GM21390 (cell line): Measurements from ENCODE around the gene NMRAL1.
A peak's percentile ranks its signal among the peaks of the same experiment; 100 is the strongest.

Source experiments
- ATAC-seq: cut with Tn5 transposase; IDR thresholded peaks from one replicate; pipeline ENCODE4 v1.9.1; 2021; ENCODE audit not compliant: unreplicated experiment

NMRAL1 gene

DNA sequence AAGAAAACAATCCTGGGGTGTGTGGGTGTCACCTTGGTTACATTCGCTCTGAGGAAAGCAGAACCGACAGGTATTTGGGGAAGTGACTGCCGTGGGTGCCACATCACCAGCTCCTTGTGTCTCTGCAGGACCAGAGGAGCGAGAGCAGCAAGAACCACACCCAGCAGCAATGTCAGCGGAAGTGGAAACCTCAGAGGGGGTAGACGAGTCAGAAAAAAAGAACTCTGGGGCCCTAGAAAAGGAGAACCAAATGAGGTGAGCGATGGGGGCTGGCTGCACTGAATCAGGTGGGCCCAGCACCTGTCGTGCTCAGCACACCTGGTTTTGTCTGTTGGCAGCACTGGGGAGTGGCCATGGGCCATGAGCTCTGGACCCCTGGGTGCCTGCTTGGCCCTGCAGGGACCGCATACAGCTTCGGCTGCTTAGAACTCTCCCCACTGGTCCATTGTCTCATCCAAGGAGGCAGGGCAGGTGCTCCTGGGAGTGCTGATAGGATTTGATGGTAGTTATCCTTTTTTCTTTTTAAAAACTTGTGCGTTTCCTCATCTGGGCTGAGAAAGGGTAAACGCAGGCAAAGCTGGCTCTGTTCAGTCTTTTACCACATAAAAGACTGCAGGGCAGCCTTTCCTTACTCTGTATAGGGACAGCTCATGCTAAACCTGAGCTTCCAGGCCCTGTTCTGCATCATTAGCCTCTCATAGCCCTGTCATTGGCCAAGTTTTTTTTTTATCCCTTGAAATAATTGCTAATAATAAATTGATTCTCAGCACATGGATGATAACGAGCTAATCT lies 31.1 kb upstream of the NMRAL1 start:
- no peak for ATAC-seq

GRCh38 chr16:4501071-4501478 lies 26.6 kb upstream of the NMRAL1 start:
- ATAC-seq, result no peak

DNA sequence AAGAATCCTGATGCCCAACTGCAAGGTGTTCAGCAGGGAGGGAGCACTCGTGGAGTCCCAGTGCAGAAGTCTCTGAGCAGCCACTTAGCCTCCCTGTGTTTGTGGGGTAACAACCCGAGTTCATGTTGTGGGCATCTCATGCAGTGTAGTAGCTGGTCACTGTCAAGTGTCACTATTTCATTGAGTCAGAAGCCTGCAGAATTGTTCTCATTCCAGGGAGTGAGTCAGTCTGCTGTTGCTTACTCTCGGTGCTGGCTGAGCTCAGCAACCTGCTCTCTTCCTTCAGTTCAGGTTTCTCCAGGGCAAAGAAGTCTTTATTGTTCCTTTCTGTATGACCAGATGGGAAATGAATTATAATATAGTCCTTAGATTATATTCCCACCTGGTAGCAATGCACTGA lies 25.8 kb upstream of the NMRAL1 start:
- ATAC-seq, result no peak

DNA sequence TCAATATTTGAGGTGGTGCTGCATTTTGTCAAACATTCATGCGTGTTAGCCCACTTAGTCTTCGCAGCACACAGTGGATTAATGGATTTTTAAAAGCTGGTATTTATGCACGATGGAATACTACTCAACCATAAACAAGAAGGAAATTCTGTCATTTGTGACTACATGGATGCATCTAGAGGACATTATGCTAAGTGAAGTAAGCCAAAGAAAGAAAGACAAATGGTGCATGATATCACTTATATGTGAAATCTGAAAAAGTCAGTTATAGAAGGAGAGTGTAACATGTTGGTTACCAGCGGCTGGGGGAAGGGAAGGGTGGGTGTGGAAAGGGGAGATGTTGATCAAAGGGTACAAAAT lies 24.8 kb upstream of the NMRAL1 start:
- ATAC-seq, result no peak

- no peak for ATAC-seq
Measured at GRCh38 chr16:4498546-4499195, 24.2 kb upstream of the NMRAL1 start.

GRCh38 chr16:4496305-4496704 lies 21.9 kb upstream of the NMRAL1 start:
- ATAC-seq, result no peak

GRCh38 chr16:4495766-4496165 lies 21.3 kb upstream of the NMRAL1 start:
- no peak for ATAC-seq

GRCh38 chr16:4494746-4495490 lies 20.5 kb upstream of the NMRAL1 start:
- ATAC-seq, result no peak

DNA sequence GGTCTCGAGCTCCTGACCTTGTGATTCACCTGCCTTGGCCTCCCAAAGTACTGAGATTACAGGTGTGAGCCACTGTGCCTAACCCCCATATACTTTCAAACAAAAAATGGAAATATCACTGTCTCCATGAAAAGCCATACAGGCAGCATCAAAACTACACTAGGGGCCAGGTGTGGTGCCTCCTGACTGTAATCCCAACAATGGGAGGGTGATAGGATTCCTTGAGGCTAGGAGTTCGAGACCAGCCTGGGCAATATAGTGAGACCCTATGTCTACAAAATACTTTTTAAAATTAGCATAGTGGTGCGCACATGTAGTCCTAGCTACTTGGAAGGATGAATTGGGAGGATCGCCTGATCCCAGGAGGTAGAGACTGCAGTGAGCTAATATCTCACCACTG lies 17.5 kb upstream of the NMRAL1 start:
- no peak for ATAC-seq

- no peak for ATAC-seq
Measured at GRCh38 chr16:4489030-4489429, 14.6 kb upstream of the NMRAL1 start.

DNA sequence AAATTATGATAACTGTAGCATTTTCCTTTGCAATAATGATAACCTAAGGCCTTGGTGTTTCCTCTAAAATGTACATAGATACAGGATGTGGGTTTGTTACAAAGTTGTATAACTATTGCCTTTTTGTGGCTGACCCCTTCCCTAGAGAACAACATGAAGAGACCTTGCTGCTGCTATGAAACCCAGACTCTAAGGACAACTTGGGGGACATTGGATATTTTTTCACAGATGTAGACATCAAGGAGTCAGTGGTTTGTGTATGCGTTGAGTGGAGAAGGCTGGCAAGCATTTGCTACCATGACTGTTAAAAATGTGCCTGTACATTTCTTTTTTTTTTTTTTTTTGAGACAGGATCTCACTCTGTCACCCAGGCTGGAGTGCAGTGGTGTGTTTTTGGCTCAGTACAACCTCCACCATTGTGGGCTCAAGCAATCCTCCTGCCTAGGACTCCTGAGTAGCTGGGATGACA lies 14.1 kb upstream of the NMRAL1 start:
- ATAC-seq, result no peak

DNA sequence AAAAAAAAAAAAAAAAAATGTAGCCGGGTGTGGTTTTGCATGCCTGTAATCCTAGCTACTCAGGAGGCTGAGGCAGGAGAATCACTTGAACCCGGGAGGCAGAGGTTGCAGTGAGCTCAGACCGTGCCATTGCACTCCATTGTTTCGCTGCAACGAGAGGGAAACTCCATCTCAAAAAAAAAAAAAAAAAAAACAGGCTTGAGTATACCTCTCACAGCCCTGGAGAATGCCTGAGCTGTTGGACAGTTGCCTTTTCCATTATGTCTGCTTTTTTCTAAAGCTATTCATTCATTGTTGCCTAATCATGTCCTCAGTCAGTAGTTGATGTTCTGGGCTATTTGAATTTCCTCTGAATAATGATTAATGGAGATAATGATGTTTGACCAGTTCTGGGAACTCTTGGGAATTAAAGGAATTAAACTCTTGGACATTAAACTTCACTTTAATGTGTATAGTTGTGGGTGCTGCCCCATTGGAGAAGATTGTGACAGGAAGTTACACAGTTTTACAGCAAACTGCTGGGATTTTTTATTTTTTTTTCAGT lies 13.6 kb upstream of the NMRAL1 start:
- ATAC-seq, result no peak

- ATAC-seq, result no peak
Measured at GRCh38 chr16:4486126-4486893, 11.9 kb upstream of the NMRAL1 start.

GRCh38 chr16:4481963-4482362 lies 7.5 kb upstream of the NMRAL1 start:
- ATAC-seq, result no peak

- ATAC-seq, result no peak
Measured at GRCh38 chr16:4481526-4481925, 7.1 kb upstream of the NMRAL1 start.

DNA sequence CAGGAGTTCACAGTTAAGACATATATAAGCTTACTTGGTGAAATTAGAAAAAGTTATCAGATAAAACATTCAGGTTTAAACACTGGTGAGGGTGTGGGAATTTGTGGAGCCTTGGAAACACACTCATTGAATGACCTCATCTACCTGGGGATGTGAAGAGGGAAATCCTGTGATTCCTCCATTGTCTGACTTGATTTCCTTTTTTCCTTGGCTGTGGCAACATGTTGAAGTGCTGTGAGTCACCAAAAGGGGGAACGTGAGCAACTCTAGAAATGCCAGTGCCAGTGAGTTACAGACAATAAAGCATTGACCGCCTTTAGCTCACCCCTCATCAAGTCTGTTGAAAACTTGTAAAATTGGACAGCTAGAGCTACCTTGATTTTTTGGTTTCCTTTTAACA lies 3.5 kb upstream of the NMRAL1 start:
- ATAC-seq, result no peak

GRCh38 chr16:4475880-4476788 lies 1.7 kb upstream of the NMRAL1 start, which contains the start of gene HMOX2:
HMOX2 (plus strand) TSS chr16:4476398; CDS start chr16:4505525, 29,127 bp downstream.
- peak; percentile 87 for ATAC-seq

- ATAC-seq, result no peak
Measured at GRCh38 chr16:4472880-4473279, 1.5 kb downstream of the NMRAL1 start.

- no peak for ATAC-seq
Measured at GRCh38 chr16:4471869-4472268, 2.6 kb downstream of the NMRAL1 start.

DNA sequence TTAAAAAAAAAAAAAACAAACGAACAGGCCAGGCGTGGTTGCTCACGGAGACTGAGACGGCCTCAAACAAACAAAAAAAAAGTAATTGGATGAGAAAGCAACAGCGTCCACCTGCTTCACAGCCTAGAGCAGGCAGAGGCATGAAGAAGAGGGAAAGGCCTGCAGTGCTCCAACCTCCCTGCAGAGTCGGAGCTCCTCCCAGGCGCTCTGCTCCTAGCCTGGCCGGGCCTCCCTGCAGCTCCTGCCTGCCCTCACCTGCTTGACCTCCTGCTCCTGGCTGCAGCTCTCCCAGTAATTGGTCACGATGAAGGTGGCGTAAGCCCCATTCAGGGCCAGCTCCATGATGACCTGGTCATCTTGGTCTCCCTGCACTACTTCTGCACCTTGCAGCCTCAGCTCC lies 5.5 kb downstream of the NMRAL1 start:
- no peak for ATAC-seq
